Activated CD4-positive, alpha-beta T cell treated with anti-CD3 and anti-CD28 coated beads, Interleukin-2, amount 50 U/mL, for 24 hours (primary cell): ENCODE results near the gene STRN.
"Not testable (repeated sequence)": the region's sequence is repeated elsewhere in the genome, so short reads cannot be mapped to it uniquely, and the experiment has no call there.

Experiments
- DNase-seq, 2 donors: peaks; one replicate each; pipeline ENCODE4 v3.0.0-alpha.2; 2020; ENCODE audit warnings: low read depth in 1 of 2, low spot score in 1 of 2

The STRN gene

DNA sequence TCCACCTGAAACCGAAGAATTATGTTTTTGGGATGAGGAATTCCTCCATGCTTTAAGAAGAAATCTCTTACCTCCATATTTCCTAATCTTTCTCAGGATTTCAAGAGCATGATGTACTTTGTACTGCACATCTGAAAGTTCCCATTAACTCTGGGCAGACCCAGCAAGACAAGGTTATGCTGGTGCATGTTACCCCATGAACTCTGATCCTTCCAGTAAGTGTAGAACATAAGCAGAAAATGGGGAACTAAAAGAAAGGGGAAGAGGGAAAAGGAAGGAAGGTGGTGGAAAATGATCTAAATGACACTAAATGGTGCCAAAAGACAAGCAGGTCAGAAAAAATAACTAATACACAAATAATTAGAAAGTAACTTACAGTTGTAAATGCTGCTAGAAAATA lies 50.7 kb downstream of the STRN start:
- DNase-seq, result no peak

DNA sequence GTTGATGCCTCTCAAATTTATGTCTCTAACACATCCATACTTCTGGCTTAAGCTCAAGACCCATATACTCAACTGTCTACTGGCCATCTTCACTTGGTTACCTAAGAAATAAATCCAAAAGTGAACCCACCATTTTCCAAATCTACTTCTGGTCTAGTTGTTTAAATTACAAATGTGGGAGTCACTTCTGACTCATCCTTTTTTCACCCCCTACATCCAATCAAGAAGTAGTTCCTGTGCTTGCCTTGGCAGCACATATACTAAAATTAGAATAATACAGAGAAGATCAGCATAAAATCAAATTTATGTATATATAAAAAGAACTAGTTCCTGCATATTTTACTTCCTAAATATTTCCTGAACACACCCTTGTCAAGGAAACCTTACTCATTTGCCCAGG lies 53.6 kb downstream of the STRN start:
- no peak for DNase-seq

DNA sequence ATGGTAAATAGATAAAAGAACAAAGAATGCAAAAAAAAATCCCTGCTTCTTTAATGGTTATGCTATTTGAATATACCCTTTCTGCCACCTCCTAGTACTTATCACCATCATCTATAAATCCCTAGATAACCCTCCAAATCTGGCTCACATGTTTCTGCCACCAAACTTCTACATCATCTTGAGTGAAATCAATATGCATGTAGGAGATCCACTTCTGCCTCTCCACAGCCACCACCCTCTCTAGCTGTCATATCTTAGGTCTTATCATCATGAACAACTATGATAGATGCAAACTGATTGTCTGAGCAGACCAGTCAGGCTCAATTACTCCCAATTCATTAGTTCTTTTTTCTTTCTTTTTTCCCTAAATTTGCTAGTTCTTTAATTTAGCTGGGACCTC lies 55.3 kb downstream of the STRN start:
- DNase-seq, result no peak

- DNase-seq, result no peak
Measured at GRCh38 chr2:36906277-36906676, 60.1 kb downstream of the STRN start.

GRCh38 chr2:36904636-36905035 lies 61.7 kb downstream of the STRN start:
- no peak for DNase-seq

GRCh38 chr2:36902385-36903120 lies 63.8 kb downstream of the STRN start:
- no peak for DNase-seq

- no peak for DNase-seq
Measured at GRCh38 chr2:36892805-36893204, 73.5 kb downstream of the STRN start.

DNA sequence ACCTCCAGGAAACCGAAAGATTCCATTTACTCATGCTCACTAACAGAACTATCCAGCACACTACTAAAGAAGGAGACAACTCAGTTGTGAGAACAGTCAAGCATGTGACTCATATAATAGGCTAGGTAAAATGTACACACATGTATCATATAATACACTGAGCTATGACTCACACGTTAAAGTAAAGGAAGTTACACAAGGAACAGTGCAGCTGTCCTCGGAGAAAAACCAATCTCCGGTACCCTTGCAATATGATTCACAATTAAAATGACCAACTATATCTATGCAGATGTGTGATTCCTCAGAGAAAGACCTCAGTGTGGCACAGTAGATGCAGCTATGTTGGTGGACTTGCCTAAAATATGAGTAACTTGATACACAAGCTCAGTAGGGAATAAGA lies 76.5 kb downstream of the STRN start:
- DNase-seq, result peak in 1 of 2 donors; percentile 3

DNA sequence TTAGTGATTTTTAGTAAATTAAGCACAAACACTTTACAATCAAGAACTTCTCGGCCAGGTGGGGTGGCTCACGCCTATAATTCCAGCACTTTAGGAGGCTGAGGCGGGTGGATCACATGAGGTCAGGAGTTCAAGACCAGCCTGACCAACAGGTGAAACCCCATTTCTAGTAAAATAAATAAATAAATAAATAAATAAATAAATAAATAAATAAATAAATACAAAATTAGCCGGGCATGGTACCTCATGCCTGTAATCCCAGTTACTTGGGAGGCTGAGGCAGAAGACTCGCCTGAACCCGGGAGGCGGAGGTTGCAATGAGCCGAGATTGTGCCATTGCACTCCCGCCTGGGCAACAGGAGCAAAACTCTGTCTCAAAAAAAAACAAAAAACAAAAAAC lies 79.2 kb downstream of the STRN start:
- DNase-seq, result not testable (repeated sequence)

GRCh38 chr2:36886664-36887063 lies 79.7 kb downstream of the STRN start:
- DNase-seq, result no peak

DNA sequence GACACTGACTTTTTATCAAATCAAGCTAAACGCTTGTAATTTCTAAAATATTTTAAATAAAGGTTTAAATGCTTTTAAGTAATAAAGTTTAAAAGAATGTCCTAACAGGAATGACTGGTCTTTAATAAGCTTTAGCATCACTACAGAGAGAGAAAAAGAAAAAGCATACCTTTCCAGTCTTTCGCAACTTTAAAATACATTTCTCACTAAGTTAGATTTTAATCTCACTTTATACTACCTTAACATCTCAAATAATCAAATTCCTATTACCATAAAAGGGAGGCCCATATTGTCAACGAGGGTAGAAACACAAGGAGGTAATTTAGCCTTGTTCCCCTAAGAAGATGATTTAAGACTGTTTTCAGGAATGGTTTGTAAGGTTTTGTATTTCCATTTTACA lies 80.7 kb downstream of the STRN start:
- DNase-seq, result no peak

- no peak for DNase-seq
Measured at GRCh38 chr2:36882532-36882931, 83.8 kb downstream of the STRN start.

DNA sequence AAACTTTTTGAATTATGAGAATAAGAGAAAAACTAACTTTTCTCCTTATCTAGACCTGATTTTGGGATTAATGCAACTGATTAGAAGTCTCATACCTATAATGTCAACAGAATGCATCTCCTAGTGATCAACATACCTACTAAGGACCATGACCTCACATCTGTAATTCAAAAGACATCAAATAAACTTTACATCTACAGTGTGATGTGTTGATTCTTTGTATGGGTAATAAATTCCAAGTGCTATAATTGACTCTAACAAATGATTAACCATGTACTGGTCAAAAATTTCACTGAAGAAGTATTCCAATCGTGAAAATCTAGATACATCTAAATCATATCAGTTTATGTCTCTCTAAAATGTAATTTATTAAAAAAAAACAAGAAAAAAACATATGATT lies 84.5 kb downstream of the STRN start:
- DNase-seq, result no peak

DNA sequence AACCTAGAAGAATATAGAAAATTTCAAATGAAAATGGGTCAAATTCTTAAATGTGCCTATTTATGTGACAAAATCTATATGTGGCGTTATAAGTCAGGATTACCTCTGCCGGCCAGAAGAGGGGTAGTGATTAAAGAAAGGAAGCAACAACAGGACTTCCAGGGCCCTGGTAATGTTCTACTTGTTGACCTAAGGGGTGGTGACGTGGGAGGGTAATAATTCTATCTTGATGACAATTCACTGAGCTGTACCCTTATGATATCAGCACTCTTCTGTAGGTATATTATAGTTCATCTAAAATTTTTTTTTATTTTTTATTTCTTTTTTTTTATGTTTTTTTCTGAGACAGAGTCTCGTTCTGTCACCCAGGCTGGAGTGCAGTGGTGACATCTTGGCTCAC lies 87.9 kb downstream of the STRN start:
- DNase-seq, result no peak

- DNase-seq, result no peak
Measured at GRCh38 chr2:36871068-36871707, 95.1 kb downstream of the STRN start.

- no peak for DNase-seq
Measured at GRCh38 chr2:36869606-36870005, 96.7 kb downstream of the STRN start.

GRCh38 chr2:36861896-36862295 lies 104.4 kb downstream of the STRN start:
- no peak for DNase-seq

GRCh38 chr2:36859366-36859792 lies 107.0 kb downstream of the STRN start:
- no peak for DNase-seq

GRCh38 chr2:36858551-36859365 lies 107.6 kb downstream of the STRN start:
- DNase-seq, result no peak

GRCh38 chr2:36857713-36858112 lies 108.6 kb downstream of the STRN start:
- DNase-seq, result no peak

- no peak for DNase-seq
Measured at GRCh38 chr2:36855429-36855828, 110.9 kb downstream of the STRN start.

DNA sequence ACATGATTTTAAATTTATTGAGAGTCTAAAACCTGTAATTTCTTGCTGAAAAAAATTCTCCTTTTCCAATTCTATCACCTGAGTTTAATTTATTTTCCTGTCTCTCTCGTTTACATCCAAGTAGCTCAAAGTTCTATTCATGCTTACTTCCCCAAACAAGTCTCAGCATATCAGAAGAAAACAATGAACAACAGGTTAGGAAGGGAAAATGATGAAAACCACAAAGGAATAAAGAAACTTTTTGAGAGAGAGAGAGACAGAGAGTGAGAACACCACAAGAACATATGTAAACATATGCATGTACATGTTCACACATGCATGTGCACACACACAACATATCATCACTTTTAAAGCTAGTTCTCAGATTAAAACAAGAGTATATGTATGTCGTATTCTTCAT lies 112.1 kb downstream of the STRN start:
- no peak for DNase-seq
